ENCODE data around the gene ABAT.

DNA sequence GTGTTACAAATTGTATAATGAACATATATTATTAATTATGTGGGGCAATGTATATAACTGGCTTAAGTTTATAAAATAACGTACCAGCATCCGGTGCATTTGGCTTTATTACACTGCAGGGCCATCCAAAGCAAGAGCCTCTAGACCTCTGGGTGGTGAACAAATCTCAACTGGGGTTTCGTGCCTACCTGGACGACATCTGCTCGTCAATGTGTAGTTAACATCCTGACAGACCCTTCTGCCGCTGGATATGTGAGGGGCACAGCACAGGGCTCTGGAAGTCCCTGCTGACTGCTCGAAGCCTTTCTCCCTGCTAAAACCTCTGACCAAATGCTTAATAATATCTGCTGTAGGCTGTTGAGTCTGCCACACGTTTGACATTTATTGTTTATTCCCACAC is 120.7 kb downstream of the ABAT start:
- TF ChIP-seq, protein P1, sequence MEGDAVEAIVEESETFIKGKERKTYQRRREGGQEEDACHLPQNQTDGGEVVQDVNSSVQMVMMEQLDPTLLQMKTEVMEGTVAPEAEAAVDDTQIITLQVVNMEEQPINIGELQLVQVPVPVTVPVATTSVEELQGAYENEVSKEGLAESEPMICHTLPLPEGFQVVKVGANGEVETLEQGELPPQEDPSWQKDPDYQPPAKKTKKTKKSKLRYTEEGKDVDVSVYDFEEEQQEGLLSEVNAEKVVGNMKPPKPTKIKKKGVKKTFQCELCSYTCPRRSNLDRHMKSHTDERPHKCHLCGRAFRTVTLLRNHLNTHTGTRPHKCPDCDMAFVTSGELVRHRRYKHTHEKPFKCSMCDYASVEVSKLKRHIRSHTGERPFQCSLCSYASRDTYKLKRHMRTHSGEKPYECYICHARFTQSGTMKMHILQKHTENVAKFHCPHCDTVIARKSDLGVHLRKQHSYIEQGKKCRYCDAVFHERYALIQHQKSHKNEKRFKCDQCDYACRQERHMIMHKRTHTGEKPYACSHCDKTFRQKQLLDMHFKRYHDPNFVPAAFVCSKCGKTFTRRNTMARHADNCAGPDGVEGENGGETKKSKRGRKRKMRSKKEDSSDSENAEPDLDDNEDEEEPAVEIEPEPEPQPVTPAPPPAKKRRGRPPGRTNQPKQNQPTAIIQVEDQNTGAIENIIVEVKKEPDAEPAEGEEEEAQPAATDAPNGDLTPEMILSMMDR (IDR thresholded peaks at IDR 0.05; ENCODE audit: low read length) = no peak
- no peak for TF ChIP-seq EZH2 (IDR thresholded peaks at IDR 0.05; ENCODE audit: borderline replicate concordance, low read length)

Measured in OCI-LY1 (cell line).